Thymus (tissue), 11 donors: ENCODE measurements around the gene TIMP2. TPM values are rescaled to one million over a fixed set of nuclear protein-coding genes. Genes with fewer than 3 reads are reported as not detected.
"Not testable (repeated sequence)": the region's sequence is repeated elsewhere in the genome, so short reads cannot be mapped to it uniquely, and the experiment has no call there.

Experiments
- DNase-seq, 9 donors: peaks; one replicate each; pipeline ENCODE4 v3.0.0-alpha.2; 2013; ENCODE audit warnings: low spot score in 9 of 9, low read depth in 6 of 9, missing footprints in 1 of 9
- H3K27ac ChIP-seq, 2 donors: one replicate each; pipeline ENCODE4 v1.5.1; 2013; ENCODE audit warnings: control low read depth in 1 of 2, low read depth in 1 of 2, low read length in 1 of 2, mild to moderate bottlenecking in 1 of 2, moderate library complexity in 1 of 2
- H3K27me3 ChIP-seq, 2 donors: one replicate each; pipeline ENCODE4 v1.5.1; 2013; ENCODE audit warnings: low read length in 1 of 2; ENCODE audit not compliant: control insufficient read depth in 2 of 2, insufficient read depth in 1 of 2
- H3K36me3 ChIP-seq, 2 donors: one replicate each; pipeline ENCODE4 v1.5.1; 2013; ENCODE audit warnings: low read length in 1 of 2, mild to moderate bottlenecking in 1 of 2, moderate library complexity in 1 of 2; ENCODE audit not compliant: control insufficient read depth in 2 of 2, insufficient read depth in 2 of 2
- H3K4me1 ChIP-seq, 2 donors: one replicate each; pipeline ENCODE4 v1.5.1; 2013; ENCODE audit warnings: low read length in 2 of 2; ENCODE audit not compliant: control insufficient read depth in 2 of 2, insufficient read depth in 2 of 2
- H3K4me3 ChIP-seq, 2 donors: one replicate each; pipeline ENCODE4 v1.5.1; 2013; ENCODE audit warnings: low read length in 2 of 2, control low read depth in 1 of 2, mild to moderate bottlenecking in 1 of 2
- H3K9me3 ChIP-seq, 2 donors: one replicate each; pipeline ENCODE4 v1.5.1; 2013; ENCODE audit warnings: low read length in 1 of 2, mild to moderate bottlenecking in 1 of 2; ENCODE audit not compliant: control insufficient read depth in 2 of 2, insufficient read depth in 1 of 2
- WGBS: extraction: QIAGEN DNeasy Blood & Tissue Kit; methylation state at CpG from one replicate; pipeline ENCODE4 v1.1.7; 2013; 5-methylcytosine and 5-hydroxymethylcytosine counted together
- polyA plus RNA-seq: library from polyadenylated mRNA; stranded (reverse); fragments of 200-250 nt; gene quantifications from one replicate; pipeline ENCODE4 v1.2.3, GENCODE V29; 2013
- total RNA-seq: library from RNA; stranded (reverse); fragments of 120-200 nt; gene quantifications from one replicate; pipeline ENCODE4 v1.2.4, GENCODE V29; 2013
- donor health status: healthy.

Gene TIMP2
- total and polyA plus RNA-seq, 2 donors = 23.1 to 27.5 TPM

DNA sequence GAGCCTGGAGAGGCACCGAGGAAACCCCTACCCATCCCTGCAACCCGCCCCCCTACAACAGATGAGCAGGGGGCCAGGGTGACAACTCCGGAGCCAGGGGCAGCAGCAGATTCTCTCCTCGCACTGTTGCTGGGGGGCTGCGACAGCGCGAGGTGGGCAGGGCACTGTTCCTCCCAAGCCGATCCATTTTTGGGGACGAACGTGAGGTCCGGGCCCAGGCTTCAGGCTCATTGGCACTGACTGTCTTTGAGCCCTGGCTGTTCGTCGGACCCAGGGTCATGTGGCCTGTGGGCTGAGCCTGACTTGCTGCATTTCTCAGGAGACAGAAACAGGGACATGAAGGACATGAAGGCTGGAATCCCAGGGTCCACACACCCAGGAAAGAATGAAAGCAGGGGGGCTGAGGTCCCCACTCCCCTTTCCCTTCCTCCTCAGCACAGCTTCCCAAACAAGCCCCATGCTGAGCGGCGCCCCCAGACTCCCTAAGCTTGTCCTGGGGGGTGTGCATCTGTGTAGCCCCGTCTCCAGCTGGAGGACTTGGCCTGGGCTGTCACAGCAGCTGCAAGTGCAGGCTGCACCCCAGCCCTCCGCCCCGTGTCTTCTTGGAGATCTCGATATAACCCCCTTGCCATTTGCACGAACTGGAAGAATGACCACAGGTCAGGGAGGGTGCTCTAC lies 40.9 kb downstream of the TIMP2 start:
- 76% methylated on average over 20 of the region's 20 CpGs for WGBS
- Histone ChIP-seq H3K4me1 (peaks cover 42 to 86% of the 10 kb centered on the region in 2 donors), H3K27me3 (no peaks in the 10 kb centered on the region), H3K9me3 (no peaks in the 10 kb centered on the region), H3K27ac (peak overlapping the region; percentile 61 to 80), H3K36me3 (peaks cover 15 to 38% of the 10 kb centered on the region in 2 donors), H3K4me3 (no peak overlapping the region)
- no peak for DNase-seq

DNA sequence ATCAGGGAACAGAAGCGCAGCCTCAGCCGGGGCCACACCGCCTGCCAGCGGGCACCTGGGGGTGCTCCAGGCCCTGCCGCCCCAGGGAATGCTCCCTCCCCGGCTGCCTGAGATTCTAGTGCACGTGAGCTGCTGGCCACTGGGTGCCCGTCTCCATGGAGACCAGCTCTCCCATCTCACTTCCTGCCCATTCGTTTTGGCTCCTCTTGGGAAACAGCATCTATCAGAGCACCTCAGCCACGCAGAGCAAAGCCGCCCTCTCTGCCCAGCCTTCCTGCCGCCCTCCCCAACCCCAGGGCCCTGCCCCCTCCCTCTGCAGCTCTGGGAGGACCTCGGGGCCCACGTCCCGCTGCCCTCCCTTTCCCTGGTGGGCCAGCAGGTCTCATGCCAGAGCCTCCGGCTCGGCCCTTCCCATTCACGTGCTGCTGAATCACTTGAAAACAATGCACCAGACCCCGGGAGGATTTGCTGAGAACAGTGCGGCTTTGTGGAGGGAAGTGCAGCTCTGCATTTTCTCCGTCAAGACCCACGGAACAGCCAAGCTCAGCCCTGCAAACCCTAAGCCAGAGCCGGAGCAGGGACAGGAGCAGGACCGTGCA lies 41.6 kb downstream of the TIMP2 start:
- Histone ChIP-seq H3K9me3 (no peaks in the 10 kb centered on the region), H3K27ac (peak overlapping the region; percentile 61 to 80), H3K4me3 (peak overlapping the region in 1 of 2 donors; percentile 13), H3K27me3 (no peaks in the 10 kb centered on the region), H3K36me3 (peaks cover 15 to 38% of the 10 kb centered on the region in 2 donors), H3K4me1 (peaks cover 46 to 86% of the 10 kb centered on the region in 2 donors)
- peak in 2 of 9 donors; percentile 41 to 59 for DNase-seq
- 20% methylated on average over 24 of the region's 24 CpGs for WGBS

DNA sequence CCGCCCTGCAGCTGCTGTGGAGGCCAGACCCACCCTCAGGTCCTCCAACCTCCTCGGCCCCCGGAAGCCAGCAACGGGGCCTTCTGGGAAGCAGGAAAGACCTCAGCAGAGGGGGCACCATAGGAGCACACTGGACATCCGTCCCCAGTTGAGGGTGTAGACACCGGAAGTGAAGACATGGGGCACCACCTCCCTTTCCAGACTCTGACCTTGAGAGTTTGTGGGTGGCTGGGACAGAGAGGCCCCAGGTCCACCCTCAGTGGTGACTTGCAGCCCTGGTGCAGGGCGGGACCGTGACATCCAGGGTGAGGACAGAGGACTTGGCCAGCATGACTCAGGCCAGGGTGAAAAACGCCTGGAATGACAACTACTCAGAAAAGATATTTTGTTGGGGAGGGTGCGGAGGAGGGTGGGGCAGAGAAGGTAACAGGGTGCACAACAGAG lies 42.1 kb downstream of the TIMP2 start:
- no peaks in the 10 kb centered on the region for H3K27me3 ChIP-seq
- peak in 1 of 9 donors; percentile 50 for DNase-seq
- H3K4me3 ChIP-seq = no peak overlapping the region
- peaks cover 47 to 86% of the 10 kb centered on the region in 2 donors for H3K4me1 ChIP-seq
- WGBS = 40% methylated on average over 10 of the region's 10 CpGs
- H3K27ac ChIP-seq = peak overlapping the region; percentile 61 to 80
- H3K36me3 ChIP-seq = peaks cover 15 to 40% of the 10 kb centered on the region in 2 donors
- H3K9me3 ChIP-seq = no peaks in the 10 kb centered on the region

DNA sequence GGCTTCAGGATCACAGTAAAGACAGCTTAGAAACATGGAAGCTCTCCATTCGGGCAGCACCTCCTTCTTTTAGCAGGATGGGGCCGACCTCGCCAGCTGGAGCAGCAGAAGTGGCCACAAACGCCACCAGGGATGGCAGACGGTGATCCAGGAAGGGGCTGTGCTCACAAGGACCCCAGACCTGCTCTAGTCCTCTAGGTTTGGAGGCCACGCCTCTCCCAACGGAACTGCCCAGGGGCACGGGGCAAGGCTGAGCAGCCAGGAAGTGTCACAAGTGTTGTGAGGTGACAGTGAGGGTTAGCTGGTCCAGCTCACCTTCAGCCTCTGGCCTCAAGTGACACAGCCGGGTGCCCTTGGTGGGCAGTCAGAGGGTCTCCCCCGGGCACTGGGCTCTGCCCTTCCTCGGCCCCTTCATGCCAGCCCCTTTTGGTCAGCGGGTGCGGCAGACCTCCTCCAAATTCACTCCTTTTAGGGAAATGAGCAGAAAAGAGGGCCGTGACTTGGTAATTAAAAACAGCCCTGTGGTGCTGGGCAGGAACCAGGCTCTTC lies 42.6 kb downstream of the TIMP2 start:
- peaks cover 47 to 91% of the 10 kb centered on the region in 2 donors for H3K4me1 ChIP-seq
- peak in 1 of 9 donors; percentile 30 for DNase-seq

DNA sequence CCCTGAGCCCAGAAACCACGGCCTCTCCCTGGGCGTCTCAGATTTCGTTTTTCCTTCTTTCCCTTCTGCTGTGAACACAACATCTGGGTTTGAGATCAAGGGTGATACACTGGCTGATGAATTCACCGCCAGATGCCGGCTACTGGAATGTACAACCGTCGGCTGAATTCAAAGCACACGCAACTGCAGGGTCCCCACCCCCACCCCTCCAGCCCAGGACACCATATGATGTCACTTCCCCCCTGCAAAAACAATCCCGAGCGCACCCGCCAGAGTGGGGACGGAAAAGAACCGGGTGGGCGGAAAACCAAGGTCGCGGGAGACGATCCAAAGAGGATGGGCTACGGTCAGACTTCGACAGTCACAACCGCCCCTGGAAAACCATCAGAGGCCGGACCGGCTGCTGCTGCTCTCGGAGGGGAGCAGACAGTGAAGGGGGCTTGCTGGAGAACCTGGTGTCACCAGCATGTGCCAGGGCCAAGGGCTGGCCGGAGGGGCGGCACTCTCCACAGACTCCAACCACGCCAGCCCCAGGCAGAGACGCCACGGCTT lies 45.5 kb downstream of the TIMP2 start:
- 28% methylated on average over 28 of the region's 28 CpGs for WGBS
- peaks cover 6 to 17% of the 10 kb centered on the region in 2 donors for H3K36me3 ChIP-seq
- peak overlapping the region; percentile 21 to 40 for H3K4me3 ChIP-seq
- peak in 5 of 9 donors; percentile 51 to 85 (median 68) for DNase-seq
- no peaks in the 10 kb centered on the region for H3K9me3 ChIP-seq
- peaks cover 63 to 97% of the 10 kb centered on the region in 2 donors for H3K4me1 ChIP-seq
- peak overlapping the region; percentile 88 to 90 for H3K27ac ChIP-seq
- H3K27me3 ChIP-seq = no peaks in the 10 kb centered on the region

More for the DNA sequence above, 42.6 kb downstream of the TIMP2 start:
- Histone ChIP-seq H3K9me3 (no peaks in the 10 kb centered on the region), H3K27me3 (no peaks in the 10 kb centered on the region), H3K36me3 (peaks cover 15 to 40% of the 10 kb centered on the region in 2 donors), H3K4me3 (no peak overlapping the region), H3K27ac (peak overlapping the region; percentile 61 to 72)
- 49% methylated on average over 14 of the region's 14 CpGs for WGBS

DNA sequence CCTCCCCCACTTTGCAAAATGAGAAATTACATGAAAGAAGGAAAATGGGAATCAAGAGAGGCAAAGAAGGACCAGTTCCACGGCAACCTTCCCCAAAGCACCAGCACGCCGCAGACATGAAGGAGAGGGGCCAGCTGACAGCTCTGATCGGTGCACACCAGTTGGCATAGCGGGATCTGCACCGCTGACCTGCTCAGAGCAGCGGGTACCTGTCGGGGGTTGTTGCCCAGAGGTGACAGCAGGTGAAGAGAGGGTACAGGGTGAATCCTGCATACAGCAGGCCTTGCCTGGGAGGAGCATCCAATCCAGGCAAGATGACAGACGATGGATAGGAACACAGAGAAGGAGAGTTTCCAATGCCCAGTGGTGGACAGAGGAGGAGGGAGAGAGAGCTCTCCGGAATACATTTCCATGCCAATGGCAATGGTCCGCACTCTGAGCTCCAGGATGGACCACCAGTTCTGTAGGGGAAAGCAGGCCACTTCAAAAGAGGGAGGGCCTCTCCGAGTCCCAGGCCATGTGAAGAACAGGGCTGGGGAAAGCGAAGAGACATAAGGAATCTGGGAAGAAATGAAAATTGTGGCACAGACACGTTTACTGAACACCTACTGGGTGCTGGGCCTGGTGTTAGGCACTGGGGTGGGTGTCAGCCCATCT lies 46.2 kb downstream of the TIMP2 start:
- H3K4me3 ChIP-seq = peak overlapping the region; percentile 21 to 40
- DNase-seq = peak in 1 of 9 donors; percentile 45
- no peaks in the 10 kb centered on the region for H3K9me3 ChIP-seq
- WGBS = 84% methylated on average over 14 of the region's 14 CpGs
- no peaks in the 10 kb centered on the region for H3K27me3 ChIP-seq
- H3K27ac ChIP-seq = peak overlapping the region; percentile 88 to 90
- peaks cover 3 to 21% of the 10 kb centered on the region in 2 donors for H3K36me3 ChIP-seq
- peaks cover 61 to 97% of the 10 kb centered on the region in 2 donors for H3K4me1 ChIP-seq

DNA sequence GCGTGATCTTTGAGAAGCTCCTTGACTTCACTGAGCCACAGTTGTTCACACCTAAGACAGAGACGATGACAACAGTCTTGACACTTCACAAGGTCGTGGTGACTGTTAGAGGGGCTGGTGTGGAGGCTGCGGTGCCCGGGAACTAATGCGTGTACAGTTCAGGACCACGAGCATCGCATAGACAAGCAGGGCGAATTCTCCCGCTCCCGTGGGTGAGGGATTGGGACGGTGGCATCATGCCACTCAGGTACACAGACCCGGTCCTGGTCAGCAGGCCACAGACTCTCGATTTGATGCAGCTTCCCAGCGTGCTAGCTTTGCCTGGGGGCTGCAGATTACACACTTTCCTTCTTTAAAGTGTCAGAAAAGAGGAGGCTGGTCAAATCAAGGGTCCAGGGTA lies 46.9 kb downstream of the TIMP2 start:
- peak overlapping the region; percentile 47 to 88 for H3K27ac ChIP-seq
- H3K4me1 ChIP-seq = peaks cover 53 to 97% of the 10 kb centered on the region in 2 donors
- H3K27me3 ChIP-seq = no peaks in the 10 kb centered on the region
- H3K9me3 ChIP-seq = no peaks in the 10 kb centered on the region
- peaks cover 9 to 29% of the 10 kb centered on the region in 2 donors for H3K36me3 ChIP-seq
- 88% methylated on average over 15 of the region's 15 CpGs for WGBS
- no peak for DNase-seq
- no peak overlapping the region for H3K4me3 ChIP-seq

DNA sequence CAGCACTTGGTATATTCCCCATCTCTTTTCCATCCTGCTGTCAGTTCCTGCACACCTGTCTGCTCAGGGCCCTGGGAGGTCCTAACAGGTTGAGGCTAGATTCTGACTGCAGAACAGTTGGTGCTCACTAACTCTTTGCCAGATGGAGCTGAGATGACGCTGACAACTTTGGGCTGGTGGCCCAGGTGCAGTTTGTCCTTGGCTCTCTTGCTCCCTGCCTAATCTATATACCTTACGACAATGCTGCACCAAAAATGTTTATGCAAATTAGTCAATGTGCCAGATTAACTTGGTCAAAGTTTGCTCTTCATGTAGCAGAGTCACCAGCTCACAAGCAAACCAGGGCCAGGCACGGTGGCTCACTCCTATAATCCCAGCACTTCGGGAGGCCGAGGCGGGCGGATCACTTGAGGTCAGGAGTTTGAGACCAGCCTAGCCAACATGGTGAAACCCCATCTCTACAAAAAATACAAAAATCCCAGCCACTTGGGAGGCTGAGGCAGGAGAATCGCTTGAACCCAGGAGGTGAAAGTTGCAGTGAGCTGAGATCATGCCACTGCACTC lies 48.2 kb downstream of the TIMP2 start:
- DNase-seq = peak in 2 of 9 donors; percentile 45 to 64
- peak overlapping the region in 1 of 2 donors; percentile 86 for H3K27ac ChIP-seq
- H3K27me3 ChIP-seq, H3K4me3 ChIP-seq, H3K9me3 ChIP-seq: not testable (repeated sequence)
- 80% methylated on average over 8 of the region's 8 CpGs for WGBS
- H3K4me1 ChIP-seq = peaks cover 43 to 86% of the 10 kb centered on the region in 2 donors
- H3K36me3 ChIP-seq = peaks cover 21 to 31% of the 10 kb centered on the region in 2 donors
